H1 (cell line): ENCODE data around the gene C1GALT1. TPM values are rescaled to one million over a fixed set of nuclear protein-coding genes. Genes with fewer than 3 reads are reported as not detected.

Source experiments
- CTCF ChIA-PET: fragments of 300-600 bp; sonication (Branson Sonifier 250); formaldehyde crosslinking; loops from one replicate; lab custom pipeline; 2021; ENCODE audit not compliant: partially characterized antibody; lab: Charles Lee
- POLR2A ChIA-PET: fragments of 300-600 bp; sonication (Branson Sonifier 250); formaldehyde crosslinking; loops from one replicate; lab custom pipeline; 2021; ENCODE audit warnings: inconsistent platforms; ENCODE audit not compliant: partially characterized antibody; lab: Charles Lee
- DNase-seq, 2 experiments: peaks; one replicate each; pipeline versions ENCODE4 v3.0.0 to v3.0.0-alpha.2; 2010 to 2022; ENCODE audit warnings: low spot score in 2 of 2, low read depth in 1 of 2, mixed read lengths in 1 of 2
- FAIRE-seq: peaks from 2 replicates; lab custom pipeline; 2011; peaks lifted over from hg19 to GRCh38; lab: Jason Lieb, UNC
- H2AFZ ChIP-seq: 2 replicates; pipeline ENCODE4 v1.8.1; 2012; ENCODE audit warnings: low read length, inconsistent platforms
- H2AK5ac ChIP-seq: 2 replicates; pipeline ENCODE4 v1.6.1; 2013; ENCODE audit warnings: low read depth, low read length
- H2BK120ac ChIP-seq: replicated peaks from 2 replicates; pipeline ENCODE3; 2013; ENCODE audit warnings: low read depth, low read length, inconsistent platforms
- H2BK12ac ChIP-seq: 2 replicates; pipeline ENCODE4 v1.6.1; 2013; ENCODE audit warnings: low read depth, low read length
- H2BK15ac ChIP-seq: 2 replicates; pipeline ENCODE4 v1.6.1; 2013; ENCODE audit warnings: low read length
- H2BK20ac ChIP-seq: 2 replicates; pipeline ENCODE4 v1.6.1; 2013; ENCODE audit warnings: low read length
- H2BK5ac ChIP-seq: 2 replicates; pipeline ENCODE4 v1.6.1; 2013; ENCODE audit warnings: low read depth, low read length
- H3K14ac ChIP-seq: 2 replicates; pipeline ENCODE4 v1.6.1; 2013; ENCODE audit warnings: inconsistent platforms; ENCODE audit not compliant: insufficient read length
- H3K18ac ChIP-seq: 2 replicates; pipeline ENCODE4 v1.6.1; 2013; ENCODE audit warnings: low read length; ENCODE audit errors: extremely low read depth
- H3K23ac ChIP-seq: 2 replicates; pipeline ENCODE4 v1.6.1; 2013; ENCODE audit warnings: inconsistent platforms; ENCODE audit not compliant: insufficient read length
- H3K23me2 ChIP-seq: 2 replicates; pipeline ENCODE4 v1.6.1; 2013; ENCODE audit warnings: low read depth, low read length
- H3K27ac ChIP-seq: 2 replicates; pipeline ENCODE4 v1.6.1; 2011; ENCODE audit warnings: low read depth, low read length, inconsistent platforms
- H3K27me3 ChIP-seq, 4 experiments: replicated peaks in 1 of 4; 1 replicate in 1 of 4; 2 replicates in 3 of 4; pipeline versions ENCODE4 v1.6.1 to v1.8.1; 2011 to 2013; ENCODE audit warnings: low read length in 3 of 4, mild to moderate bottlenecking in 3 of 4, inconsistent platforms in 2 of 4, mixed read lengths in 2 of 4, moderate library complexity in 1 of 4; ENCODE audit not compliant: control insufficient read depth in 3 of 4, insufficient read depth in 3 of 4; ENCODE audit errors: extremely low read depth in 1 of 4
- H3K36me3 ChIP-seq, 4 experiments: 2 replicates each; pipeline versions ENCODE4 v1.6.1 to v1.8.1; 2011 to 2013; ENCODE audit warnings: mild to moderate bottlenecking in 4 of 4, low read length in 3 of 4, moderate library complexity in 2 of 4, control low read depth in 1 of 4, inconsistent platforms in 1 of 4; ENCODE audit not compliant: insufficient read depth in 4 of 4, control insufficient read depth in 2 of 4
- H3K4ac ChIP-seq: replicated peaks from 2 replicates; pipeline ENCODE3; 2013; ENCODE audit warnings: low read length, low read depth, mixed read lengths, inconsistent platforms; ENCODE audit not compliant: insufficient read length
- H3K4me1 ChIP-seq, 4 experiments: replicated peaks in 1 of 4; 1 replicate in 1 of 4; 2 replicates in 3 of 4; pipeline versions ENCODE4 v1.6.1 to v1.8.1; 2011 to 2013; ENCODE audit warnings: low read length in 3 of 4, inconsistent platforms in 2 of 4, mixed read lengths in 1 of 4; ENCODE audit not compliant: insufficient read depth in 4 of 4, control insufficient read depth in 3 of 4
- H3K4me2 ChIP-seq, 2 experiments: 2 replicates each; pipeline versions ENCODE4 v1.6.1 to v1.8.1; 2011 to 2013; ENCODE audit warnings: low read depth in 2 of 2, low read length in 2 of 2, control low read depth in 1 of 2, inconsistent platforms in 1 of 2, mild to moderate bottlenecking in 1 of 2; ENCODE audit not compliant: insufficient read depth in 1 of 2
- H3K4me3 ChIP-seq, 4 experiments: fragments of 200-600, 300-600 bp in 1 of 4; sonication (generic), shearing (Covaris generic), sonication (Bioruptor Twin) in 1 of 4; 2 replicates each; pipeline versions ENCODE4 v1.5.1 to v1.8.1; 2011 to 2016; ENCODE audit warnings: low read length in 4 of 4, low read depth in 3 of 4, control low read depth in 2 of 4, inconsistent platforms in 2 of 4, mild to moderate bottlenecking in 2 of 4, mixed read lengths in 1 of 4, moderate library complexity in 1 of 4; ENCODE audit not compliant: insufficient read depth in 2 of 4; ENCODE audit errors: extremely low read depth in 1 of 4
- H3K56ac ChIP-seq: replicated peaks from 2 replicates; pipeline ENCODE3; 2013; ENCODE audit warnings: low read depth, mild to moderate bottlenecking, mixed read lengths, low read length, inconsistent platforms; ENCODE audit not compliant: insufficient read length
- H3K79me1 ChIP-seq: 2 replicates; pipeline ENCODE4 v1.6.1; 2013; ENCODE audit warnings: low read depth, low read length, control low read depth
- H3K79me2 ChIP-seq, 2 experiments: 2 replicates each; pipeline versions ENCODE4 v1.6.1 to v1.8.1; 2012 to 2013; ENCODE audit warnings: low read length in 2 of 2, mild to moderate bottlenecking in 2 of 2, inconsistent platforms in 1 of 2; ENCODE audit not compliant: insufficient read depth in 2 of 2, control insufficient read depth in 1 of 2
- H3K9ac ChIP-seq, 4 experiments: replicated peaks in 1 of 4; 1 replicate in 1 of 4; 2 replicates in 3 of 4; pipeline versions ENCODE4 v1.6.1 to v1.8.1; 2011 to 2013; ENCODE audit warnings: low read depth in 3 of 4, low read length in 3 of 4, control low read depth in 2 of 4, mild to moderate bottlenecking in 2 of 4, moderate library complexity in 2 of 4, inconsistent platforms in 1 of 4; ENCODE audit errors: extremely low read depth in 1 of 4
- H3K9me3 ChIP-seq, 2 experiments: 2 replicates each; pipeline versions ENCODE4 v1.6.1 to v1.8.1; 2012 to 2013; ENCODE audit warnings: mild to moderate bottlenecking in 2 of 2, moderate library complexity in 2 of 2, control low read depth in 1 of 2, inconsistent platforms in 1 of 2, low read depth in 1 of 2, low read length in 1 of 2, mixed read lengths in 1 of 2; ENCODE audit not compliant: insufficient read depth in 2 of 2
- H4K20me1 ChIP-seq, 2 experiments: replicated peaks in 1 of 2; 2 replicates each; pipeline versions ENCODE3 to v1.8.1; 2011 to 2013; ENCODE audit warnings: inconsistent platforms in 2 of 2, low read length in 2 of 2, mild to moderate bottlenecking in 1 of 2; ENCODE audit not compliant: insufficient read depth in 2 of 2, control insufficient read depth in 1 of 2
- H4K5ac ChIP-seq: 2 replicates; pipeline ENCODE4 v1.6.1; 2013; ENCODE audit warnings: low read length, low read depth, mixed read lengths, inconsistent platforms; ENCODE audit not compliant: insufficient read length
- H4K8ac ChIP-seq: 2 replicates; pipeline ENCODE4 v1.8.0; 2013; ENCODE audit warnings: mild to moderate bottlenecking, moderate library complexity, low read length, inconsistent platforms; ENCODE audit not compliant: insufficient read depth; ENCODE audit errors: extremely low read depth
- H4K91ac ChIP-seq: replicated peaks from 2 replicates; pipeline ENCODE3; 2013; ENCODE audit warnings: low read length, mixed read lengths, inconsistent platforms; ENCODE audit not compliant: insufficient read length
- BCL11A ChIP-seq, 2 experiments: IDR thresholded peaks; one replicate each; pipeline ENCODE4 v1.6.1; 2011; ENCODE audit warnings: low read depth in 2 of 2, low read length in 2 of 2, mild to moderate bottlenecking in 2 of 2
- MAX ChIP-seq: IDR thresholded peaks from 2 replicates; pipeline ENCODE4 v1.6.1; 2012; ENCODE audit warnings: inconsistent platforms
- RAD21 ChIP-seq, 2 experiments: IDR thresholded peaks in 1 of 2; conservative IDR thresholded peaks in 1 of 2; 2 replicates each; pipeline ENCODE4 v1.6.1; 2011; ENCODE audit warnings: low read depth in 2 of 2, low read length in 2 of 2, improper control_type of control experiment in 1 of 2, inconsistent platforms in 1 of 2, mild to moderate bottlenecking in 1 of 2, moderate library complexity in 1 of 2
- WGBS, 2 experiments: shearing (Covaris generic) in 1 of 2; methylation state at CpG; one replicate each; pipeline versions ENCODE4 v1.1.6 to v1.1.7; 2013 to 2015; ENCODE audit warnings: low lambda C conversion rate in 2 of 2, mixed read lengths in 2 of 2, inconsistent platforms in 1 of 2, low coverage in 1 of 2, missing lambda C conversion rate in 1 of 2; ENCODE audit not compliant: insufficient replicate concordance in 2 of 2, insufficient coverage in 1 of 2, insufficient read length in 1 of 2; ENCODE audit errors: extremely low coverage in 1 of 2, missing lambda C conversion rate in 1 of 2; 5-methylcytosine and 5-hydroxymethylcytosine counted together
- polyA plus RNA-seq, 7 experiments: library from polyadenylated mRNA; depleted of rRNA in 3 of 7; stranded (reverse) in 5 of 7; unstranded in 2 of 7; fragments of >200 nt in 5 of 7; fragments of 200-250 nt in 2 of 7; gene quantifications; 1 replicate in 5 of 7; 2 replicates in 1 of 7; 4 replicates in 1 of 7; pipeline versions ENCODE4 v1.2.1 to v1.2.3, GENCODE V29; 2011 to 2013; ENCODE audit warnings: missing spikeins in 2 of 7, mixed read lengths in 2 of 7
- total RNA-seq: library from RNA; stranded (reverse); fragmentation: NEBNext Ultra II Directional; extraction: Animal tissue kit (Norgen Biotek cat#: 25700); gene quantifications from 2 replicates; pipeline ENCODE4 v1.2.1, GENCODE V29; 2021

The C1GALT1 gene
- total and polyA plus RNA-seq, 2 of the 8 experiments (the other 6 are each of a cell fraction or from before 2014, with no cell fraction given), result 18.7 to 94.2 TPM

GRCh38 chr7:7251742-7252141 is 69.4 kb downstream of the C1GALT1 start:
- no peak overlapping the region for H2BK20ac ChIP-seq
- TF ChIP-seq MAX (no peak), RAD21 (IDR thresholded peaks at IDR 0.05 in 1 of 2, conservative IDR thresholded peaks at IDR 0.05 in 1 of 2; ENCODE audit: low read depth in 2 of 2, low read length in 2 of 2) (no peak), BCL11A (IDR thresholded peaks at IDR 0.05; ENCODE audit: low read depth in 2 of 2, low read length in 2 of 2) (no peak)
- H3K9ac ChIP-seq, result no peak overlapping the region
- H4K8ac ChIP-seq, result no peak overlapping the region
- CTCF ChIA-PET, result interaction anchor here (1.3 to 1.4 kb wide), 2 partner anchors 9 to 23 kb away, joined by 3 to 4 read pairs; no protein-coding TSS in a partner anchor
- H3K4ac ChIP-seq, result no peak overlapping the region
- no peaks in the 10 kb centered on the region for H3K23me2 ChIP-seq
- H4K5ac ChIP-seq, result no peak overlapping the region
- POLR2A ChIA-PET, result interaction anchor here (1.3 kb wide), 1 partner anchor 31 kb away, joined by 3 read pairs; no protein-coding TSS in a partner anchor
- DNase-seq (no peak), FAIRE-seq (no peak)
- no peak overlapping the region for H2AK5ac ChIP-seq
- no peak overlapping the region for H2BK5ac ChIP-seq
- H2BK120ac ChIP-seq, result no peak overlapping the region
- H3K4me2 ChIP-seq, result no peak overlapping the region
- H3K79me1 ChIP-seq, result no peaks in the 10 kb centered on the region
- H4K91ac ChIP-seq, result no peak overlapping the region
- H2BK15ac ChIP-seq, result no peak overlapping the region
- 94% methylated on average over 2 of the region's 2 CpGs; no CpG with 5 or more reads in 1 of the 2 experiments for WGBS, 2 experiments
- H3K4me3 ChIP-seq, result no peak overlapping the region
- no peak overlapping the region for H3K56ac ChIP-seq
- no peak overlapping the region for H3K27ac ChIP-seq
- no peaks in the 10 kb centered on the region for H3K27me3 ChIP-seq
- H3K4me1 ChIP-seq, result peaks cover 0 to 2% (median 0%) of the 10 kb centered on the region in 4 experiments; a peak in 1 of 7 replicates
- H4K20me1 ChIP-seq, result no peaks in the 10 kb centered on the region
- no peak overlapping the region for H3K14ac ChIP-seq
- no peak overlapping the region for H3K18ac ChIP-seq
- peaks cover 0 to 5% of the 10 kb centered on the region in 2 experiments; a peak in 2 of 4 replicates for H3K79me2 ChIP-seq
- H3K23ac ChIP-seq, result no peak overlapping the region
- no peak overlapping the region for H2AFZ ChIP-seq
- H2BK12ac ChIP-seq, result no peak overlapping the region
- no peaks in the 10 kb centered on the region for H3K9me3 ChIP-seq
- peaks cover 0 to 4% (median 0%) of the 10 kb centered on the region in 4 experiments; a peak in 1 of 8 replicates for H3K36me3 ChIP-seq
